ENCODE data around the gene ANKFN1.

DNA sequence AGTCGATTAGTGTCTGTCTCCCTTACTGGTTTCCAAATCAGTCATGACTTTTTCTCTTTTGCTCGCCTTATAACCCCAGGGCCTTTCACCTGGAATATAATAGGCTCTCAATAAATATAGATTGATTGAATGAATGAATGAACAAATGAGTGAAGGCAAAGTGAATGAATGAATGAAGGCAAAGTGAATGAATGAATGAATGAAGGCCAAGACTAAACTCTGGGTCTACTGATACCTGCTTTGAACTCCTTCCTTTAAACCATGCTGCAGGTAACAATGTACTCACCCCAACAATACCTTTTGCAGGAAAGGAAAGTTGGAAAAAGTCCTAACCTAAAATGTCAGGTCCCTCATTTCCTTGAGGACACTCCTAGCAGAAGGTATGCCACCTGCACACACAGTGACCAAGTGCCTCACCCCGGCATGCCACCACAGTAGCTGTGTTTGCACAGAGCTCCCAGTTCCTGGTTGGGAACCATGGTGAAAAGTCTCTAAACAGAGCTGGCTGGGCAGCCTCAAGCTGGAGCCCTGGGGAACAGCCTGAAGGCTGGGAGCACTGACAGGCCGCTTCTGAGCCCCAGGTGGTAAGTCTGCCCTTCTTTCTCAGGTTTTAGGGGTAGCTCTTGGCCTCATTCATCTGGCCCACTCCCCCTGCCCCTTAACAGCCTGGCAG, 42.7 kb upstream of the ANKFN1 start:
- no peak for TF ChIP-seq POLR2A (IDR thresholded peaks at IDR 0.05)
- TF ChIP-seq POLR2AphosphoS5 (IDR thresholded peaks at IDR 0.05): no peak
- TF ChIP-seq, protein P1, sequence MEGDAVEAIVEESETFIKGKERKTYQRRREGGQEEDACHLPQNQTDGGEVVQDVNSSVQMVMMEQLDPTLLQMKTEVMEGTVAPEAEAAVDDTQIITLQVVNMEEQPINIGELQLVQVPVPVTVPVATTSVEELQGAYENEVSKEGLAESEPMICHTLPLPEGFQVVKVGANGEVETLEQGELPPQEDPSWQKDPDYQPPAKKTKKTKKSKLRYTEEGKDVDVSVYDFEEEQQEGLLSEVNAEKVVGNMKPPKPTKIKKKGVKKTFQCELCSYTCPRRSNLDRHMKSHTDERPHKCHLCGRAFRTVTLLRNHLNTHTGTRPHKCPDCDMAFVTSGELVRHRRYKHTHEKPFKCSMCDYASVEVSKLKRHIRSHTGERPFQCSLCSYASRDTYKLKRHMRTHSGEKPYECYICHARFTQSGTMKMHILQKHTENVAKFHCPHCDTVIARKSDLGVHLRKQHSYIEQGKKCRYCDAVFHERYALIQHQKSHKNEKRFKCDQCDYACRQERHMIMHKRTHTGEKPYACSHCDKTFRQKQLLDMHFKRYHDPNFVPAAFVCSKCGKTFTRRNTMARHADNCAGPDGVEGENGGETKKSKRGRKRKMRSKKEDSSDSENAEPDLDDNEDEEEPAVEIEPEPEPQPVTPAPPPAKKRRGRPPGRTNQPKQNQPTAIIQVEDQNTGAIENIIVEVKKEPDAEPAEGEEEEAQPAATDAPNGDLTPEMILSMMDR (IDR thresholded peaks at IDR 0.05): no peak

Data from breast epithelium (tissue), 3 donors.